ENCODE data around the gene ATP5PD.

The ATP5PD gene

DNA sequence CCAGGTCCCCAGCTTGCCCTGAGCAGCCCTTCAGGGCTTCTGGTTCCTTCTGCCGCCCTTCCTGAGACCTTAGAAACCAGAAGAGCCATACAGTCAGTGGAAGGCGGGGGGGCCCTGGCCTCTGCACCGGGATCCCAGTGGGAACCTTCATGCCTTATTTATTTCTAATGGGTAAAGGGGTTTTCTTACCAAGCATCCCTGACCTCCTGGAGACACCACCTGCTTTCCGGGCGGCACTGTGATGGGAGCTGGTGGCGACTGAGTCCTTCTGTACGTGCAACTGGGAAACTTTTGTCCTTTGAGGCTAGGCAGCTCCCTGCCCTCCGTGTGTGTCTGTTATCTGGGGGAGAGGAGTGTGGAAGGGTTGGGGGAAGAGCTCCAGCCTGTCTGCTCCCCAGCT lies 41.5 kb downstream of the ATP5PD start:
- TF ChIP-seq EZH2phosphoT487 (IDR thresholded peaks at IDR 0.05; ENCODE audit: borderline replicate concordance, low read length): no peak
- TF ChIP-seq, protein P1, sequence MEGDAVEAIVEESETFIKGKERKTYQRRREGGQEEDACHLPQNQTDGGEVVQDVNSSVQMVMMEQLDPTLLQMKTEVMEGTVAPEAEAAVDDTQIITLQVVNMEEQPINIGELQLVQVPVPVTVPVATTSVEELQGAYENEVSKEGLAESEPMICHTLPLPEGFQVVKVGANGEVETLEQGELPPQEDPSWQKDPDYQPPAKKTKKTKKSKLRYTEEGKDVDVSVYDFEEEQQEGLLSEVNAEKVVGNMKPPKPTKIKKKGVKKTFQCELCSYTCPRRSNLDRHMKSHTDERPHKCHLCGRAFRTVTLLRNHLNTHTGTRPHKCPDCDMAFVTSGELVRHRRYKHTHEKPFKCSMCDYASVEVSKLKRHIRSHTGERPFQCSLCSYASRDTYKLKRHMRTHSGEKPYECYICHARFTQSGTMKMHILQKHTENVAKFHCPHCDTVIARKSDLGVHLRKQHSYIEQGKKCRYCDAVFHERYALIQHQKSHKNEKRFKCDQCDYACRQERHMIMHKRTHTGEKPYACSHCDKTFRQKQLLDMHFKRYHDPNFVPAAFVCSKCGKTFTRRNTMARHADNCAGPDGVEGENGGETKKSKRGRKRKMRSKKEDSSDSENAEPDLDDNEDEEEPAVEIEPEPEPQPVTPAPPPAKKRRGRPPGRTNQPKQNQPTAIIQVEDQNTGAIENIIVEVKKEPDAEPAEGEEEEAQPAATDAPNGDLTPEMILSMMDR (IDR thresholded peaks at IDR 0.05; ENCODE audit: low read depth, low read length, poor library complexity, severe bottlenecking): no peak
- H3K4me2 ChIP-seq (ENCODE audit: low read length): no peak overlapping the region
- no peaks in the 10 kb centered on the region for H3K36me3 ChIP-seq (ENCODE audit: control insufficient read depth, low read length)
- H3K9me3 ChIP-seq (ENCODE audit: control insufficient read depth, insufficient read depth, low read length): no peaks in the 10 kb centered on the region
- H3K9me2 ChIP-seq (replicated peaks; ENCODE audit: control insufficient read depth, low read length): no peaks in the 10 kb centered on the region
- H3K27ac ChIP-seq (ENCODE audit: low read depth, low read length): no peak overlapping the region
- no peaks in the 10 kb centered on the region for H3K27me3 ChIP-seq (ENCODE audit: control insufficient read depth, low read length)
- no peaks in the 10 kb centered on the region for H3K4me1 ChIP-seq (ENCODE audit: control insufficient read depth, low read length)
- H3K79me2 ChIP-seq (ENCODE audit: control insufficient read depth, low read length): no peaks in the 10 kb centered on the region
- no peak overlapping the region for H3K4me3 ChIP-seq (ENCODE audit: low read length)
- H4K20me1 ChIP-seq (ENCODE audit: control insufficient read depth, insufficient read depth, low read depth, low read length): no peaks in the 10 kb centered on the region
- no peaks in the 10 kb centered on the region for H3F3A ChIP-seq (ENCODE audit: control insufficient read depth, insufficient read depth)

DNA sequence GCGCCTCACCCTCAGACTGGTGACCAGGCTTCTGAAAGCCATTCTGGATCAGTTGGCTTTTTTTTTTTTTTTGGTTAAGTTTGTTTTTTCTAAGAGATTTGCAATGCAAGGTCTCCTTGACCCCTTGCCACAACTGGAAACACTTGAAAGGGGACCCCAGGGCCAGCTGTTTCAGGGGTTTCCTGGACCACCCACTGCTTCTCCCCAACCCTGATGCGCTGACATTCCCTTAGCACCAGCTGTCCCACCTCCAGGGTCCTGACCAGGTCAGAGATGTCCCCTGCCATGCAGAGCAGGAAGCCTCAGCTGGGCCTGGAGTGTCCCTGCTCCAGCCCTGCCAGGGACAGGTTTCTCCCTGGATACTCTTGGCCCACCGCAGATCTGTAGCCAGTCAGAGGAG lies 42.4 kb downstream of the ATP5PD start:
- Histone ChIP-seq H3K4me2 (ENCODE audit: low read length) (no peak overlapping the region), H3K9me3 (ENCODE audit: control insufficient read depth, insufficient read depth, low read length) (no peaks in the 10 kb centered on the region), H4K20me1 (ENCODE audit: control insufficient read depth, insufficient read depth, low read depth, low read length) (no peaks in the 10 kb centered on the region), H3K9me2 (replicated peaks; ENCODE audit: control insufficient read depth, low read length) (no peaks in the 10 kb centered on the region), H3K27ac (ENCODE audit: low read depth, low read length) (no peak overlapping the region), H3K4me3 (ENCODE audit: low read length) (no peak overlapping the region), H3K36me3 (ENCODE audit: control insufficient read depth, low read length) (no peaks in the 10 kb centered on the region), H3K79me2 (ENCODE audit: control insufficient read depth, low read length) (no peaks in the 10 kb centered on the region), H3F3A (ENCODE audit: control insufficient read depth, insufficient read depth) (no peaks in the 10 kb centered on the region), H3K4me1 (ENCODE audit: control insufficient read depth, low read length) (no peaks in the 10 kb centered on the region), H3K27me3 (ENCODE audit: control insufficient read depth, low read length) (no peaks in the 10 kb centered on the region)
- TF ChIP-seq, protein P1 (IDR thresholded peaks at IDR 0.05; ENCODE audit: low read depth, low read length, poor library complexity, severe bottlenecking): no peak
- TF ChIP-seq EZH2phosphoT487 (IDR thresholded peaks at IDR 0.05; ENCODE audit: borderline replicate concordance, low read length): no peak

DNA sequence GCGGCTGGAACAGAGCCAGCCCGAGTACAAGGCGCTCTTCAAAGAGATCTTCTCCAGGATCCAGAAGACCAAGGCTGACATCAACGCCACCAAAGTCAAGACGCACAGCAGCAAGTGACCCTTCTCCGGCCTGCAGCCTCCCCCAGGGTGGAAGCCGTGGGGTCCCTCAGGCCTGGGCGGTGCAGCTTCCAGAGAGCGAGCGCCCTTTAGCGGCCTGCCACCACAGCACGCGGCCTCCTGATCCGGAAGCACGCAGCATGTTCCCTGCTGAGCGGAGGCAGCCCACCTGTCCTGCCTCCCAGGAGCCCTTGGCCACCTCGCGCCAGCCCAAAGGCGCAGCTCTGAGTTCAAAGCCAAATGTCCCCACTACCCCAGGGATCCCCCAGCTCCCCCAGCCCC lies 42.8 kb downstream of the ATP5PD start:
- Histone ChIP-seq H3K27ac (ENCODE audit: low read depth, low read length) (no peak overlapping the region), H4K20me1 (ENCODE audit: control insufficient read depth, insufficient read depth, low read depth, low read length) (no peaks in the 10 kb centered on the region), H3K79me2 (ENCODE audit: control insufficient read depth, low read length) (no peaks in the 10 kb centered on the region), H3K4me3 (ENCODE audit: low read length) (no peak overlapping the region), H3K27me3 (ENCODE audit: control insufficient read depth, low read length) (no peaks in the 10 kb centered on the region), H3K4me2 (ENCODE audit: low read length) (no peak overlapping the region), H3K9me2 (replicated peaks; ENCODE audit: control insufficient read depth, low read length) (no peaks in the 10 kb centered on the region), H3K36me3 (ENCODE audit: control insufficient read depth, low read length) (no peaks in the 10 kb centered on the region), H3K4me1 (ENCODE audit: control insufficient read depth, low read length) (no peaks in the 10 kb centered on the region), H3K9me3 (ENCODE audit: control insufficient read depth, insufficient read depth, low read length) (no peaks in the 10 kb centered on the region), H3F3A (ENCODE audit: control insufficient read depth, insufficient read depth) (no peaks in the 10 kb centered on the region)
- TF ChIP-seq EZH2phosphoT487 (IDR thresholded peaks at IDR 0.05; ENCODE audit: borderline replicate concordance, low read length): no peak
- TF ChIP-seq, protein P1 (IDR thresholded peaks at IDR 0.05; ENCODE audit: low read depth, low read length, poor library complexity, severe bottlenecking): no peak

Data from DOHH2 (cell line).